Body of pancreas (tissue), 4 donors: ENCODE measurements around the gene CACNA1E.

ENCODE experiments used
- CTCF ChIP-seq, 7 experiments: fragments of 450-650 bp in 4 of 7; fragments of 200-600 bp in 3 of 7; sonication (generic) in 3 of 7; IDR thresholded peaks; one replicate each; pipeline ENCODE4 v1.5.1; 2016 to 2019; ENCODE audit warnings: antibody characterized with exemption in 7 of 7
- POLR2A ChIP-seq, 3 donors: fragments of 450-650 bp; IDR thresholded peaks; one replicate each; pipeline ENCODE4 v1.6.1; 2016; ENCODE audit warnings: antibody characterized with exemption in 3 of 3, mild to moderate bottlenecking in 2 of 3

DNA sequence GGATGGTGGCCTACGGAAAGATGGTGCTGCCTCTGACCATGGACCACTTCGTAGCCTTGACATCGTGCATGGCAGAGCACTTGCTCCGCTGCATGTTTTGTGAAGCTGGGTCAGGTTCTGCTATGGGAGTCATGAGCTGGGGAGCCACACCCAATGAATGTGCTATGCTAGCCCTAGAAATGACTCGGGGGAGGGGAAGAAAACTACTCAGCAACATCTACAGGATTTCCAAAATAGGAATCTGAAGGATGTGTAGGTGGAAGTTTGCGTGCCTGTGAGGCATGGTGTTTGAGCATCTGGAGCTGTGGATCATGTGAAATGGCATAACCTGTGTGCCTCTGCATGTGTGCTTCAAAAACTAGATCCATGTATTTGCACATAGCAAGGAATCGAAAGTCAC lies 247.3 kb downstream of the CACNA1E start:
- TF ChIP-seq CTCF (IDR thresholded peaks at IDR 0.05): no peak
- TF ChIP-seq POLR2A (IDR thresholded peaks at IDR 0.05): no peak
